H1 (cell line): ENCODE data around the gene TYK2. TPM values are rescaled to one million over a fixed set of nuclear protein-coding genes. Genes with fewer than 3 reads are reported as not detected.

Experiments
- CTCF ChIA-PET: fragments of 300-600 bp; sonication (Branson Sonifier 250); formaldehyde crosslinking; loops from one replicate; lab custom pipeline; 2021; ENCODE audit not compliant: partially characterized antibody; lab: Charles Lee
- POLR2A ChIA-PET: fragments of 300-600 bp; sonication (Branson Sonifier 250); formaldehyde crosslinking; loops from one replicate; lab custom pipeline; 2021; ENCODE audit warnings: inconsistent platforms; ENCODE audit not compliant: partially characterized antibody; lab: Charles Lee
- DNase-seq, 2 experiments: peaks; one replicate each; pipeline versions ENCODE4 v3.0.0 to v3.0.0-alpha.2; 2010 to 2022; ENCODE audit warnings: low spot score in 2 of 2, low read depth in 1 of 2, mixed read lengths in 1 of 2
- FAIRE-seq: peaks from 2 replicates; lab custom pipeline; 2011; peaks lifted over from hg19 to GRCh38; lab: Jason Lieb, UNC
- H2AFZ ChIP-seq: 2 replicates; pipeline ENCODE4 v1.8.1; 2012; ENCODE audit warnings: low read length, inconsistent platforms
- H2AK5ac ChIP-seq: 2 replicates; pipeline ENCODE4 v1.6.1; 2013; ENCODE audit warnings: low read depth, low read length
- H2BK120ac ChIP-seq: replicated peaks from 2 replicates; pipeline ENCODE3; 2013; ENCODE audit warnings: low read depth, low read length, inconsistent platforms
- H2BK12ac ChIP-seq: 2 replicates; pipeline ENCODE4 v1.6.1; 2013; ENCODE audit warnings: low read depth, low read length
- H2BK15ac ChIP-seq: 2 replicates; pipeline ENCODE4 v1.6.1; 2013; ENCODE audit warnings: low read length
- H2BK20ac ChIP-seq: 2 replicates; pipeline ENCODE4 v1.6.1; 2013; ENCODE audit warnings: low read length
- H2BK5ac ChIP-seq: 2 replicates; pipeline ENCODE4 v1.6.1; 2013; ENCODE audit warnings: low read depth, low read length
- H3K14ac ChIP-seq: 2 replicates; pipeline ENCODE4 v1.6.1; 2013; ENCODE audit warnings: inconsistent platforms; ENCODE audit not compliant: insufficient read length
- H3K18ac ChIP-seq: 2 replicates; pipeline ENCODE4 v1.6.1; 2013; ENCODE audit warnings: low read length; ENCODE audit errors: extremely low read depth
- H3K23ac ChIP-seq: 2 replicates; pipeline ENCODE4 v1.6.1; 2013; ENCODE audit warnings: inconsistent platforms; ENCODE audit not compliant: insufficient read length
- H3K23me2 ChIP-seq: 2 replicates; pipeline ENCODE4 v1.6.1; 2013; ENCODE audit warnings: low read depth, low read length
- H3K27ac ChIP-seq: 2 replicates; pipeline ENCODE4 v1.6.1; 2011; ENCODE audit warnings: low read depth, low read length, inconsistent platforms
- H3K27me3 ChIP-seq, 4 experiments: replicated peaks in 1 of 4; 1 replicate in 1 of 4; 2 replicates in 3 of 4; pipeline versions ENCODE4 v1.6.1 to v1.8.1; 2011 to 2013; ENCODE audit warnings: low read length in 3 of 4, mild to moderate bottlenecking in 3 of 4, inconsistent platforms in 2 of 4, mixed read lengths in 2 of 4, moderate library complexity in 1 of 4; ENCODE audit not compliant: control insufficient read depth in 3 of 4, insufficient read depth in 3 of 4; ENCODE audit errors: extremely low read depth in 1 of 4
- H3K36me3 ChIP-seq, 4 experiments: 2 replicates each; pipeline versions ENCODE4 v1.6.1 to v1.8.1; 2011 to 2013; ENCODE audit warnings: mild to moderate bottlenecking in 4 of 4, low read length in 3 of 4, moderate library complexity in 2 of 4, control low read depth in 1 of 4, inconsistent platforms in 1 of 4; ENCODE audit not compliant: insufficient read depth in 4 of 4, control insufficient read depth in 2 of 4
- H3K4ac ChIP-seq: replicated peaks from 2 replicates; pipeline ENCODE3; 2013; ENCODE audit warnings: low read length, low read depth, mixed read lengths, inconsistent platforms; ENCODE audit not compliant: insufficient read length
- H3K4me1 ChIP-seq, 4 experiments: replicated peaks in 1 of 4; 1 replicate in 1 of 4; 2 replicates in 3 of 4; pipeline versions ENCODE4 v1.6.1 to v1.8.1; 2011 to 2013; ENCODE audit warnings: low read length in 3 of 4, inconsistent platforms in 2 of 4, mixed read lengths in 1 of 4; ENCODE audit not compliant: insufficient read depth in 4 of 4, control insufficient read depth in 3 of 4
- H3K4me2 ChIP-seq, 2 experiments: 2 replicates each; pipeline versions ENCODE4 v1.6.1 to v1.8.1; 2011 to 2013; ENCODE audit warnings: low read depth in 2 of 2, low read length in 2 of 2, control low read depth in 1 of 2, inconsistent platforms in 1 of 2, mild to moderate bottlenecking in 1 of 2; ENCODE audit not compliant: insufficient read depth in 1 of 2
- H3K4me3 ChIP-seq, 4 experiments: fragments of 200-600, 300-600 bp in 1 of 4; sonication (generic), shearing (Covaris generic), sonication (Bioruptor Twin) in 1 of 4; 2 replicates each; pipeline versions ENCODE4 v1.5.1 to v1.8.1; 2011 to 2016; ENCODE audit warnings: low read length in 4 of 4, low read depth in 3 of 4, control low read depth in 2 of 4, inconsistent platforms in 2 of 4, mild to moderate bottlenecking in 2 of 4, mixed read lengths in 1 of 4, moderate library complexity in 1 of 4; ENCODE audit not compliant: insufficient read depth in 2 of 4; ENCODE audit errors: extremely low read depth in 1 of 4
- H3K56ac ChIP-seq: replicated peaks from 2 replicates; pipeline ENCODE3; 2013; ENCODE audit warnings: low read depth, mild to moderate bottlenecking, mixed read lengths, low read length, inconsistent platforms; ENCODE audit not compliant: insufficient read length
- H3K79me1 ChIP-seq: 2 replicates; pipeline ENCODE4 v1.6.1; 2013; ENCODE audit warnings: low read depth, low read length, control low read depth
- H3K79me2 ChIP-seq, 2 experiments: 2 replicates each; pipeline versions ENCODE4 v1.6.1 to v1.8.1; 2012 to 2013; ENCODE audit warnings: low read length in 2 of 2, mild to moderate bottlenecking in 2 of 2, inconsistent platforms in 1 of 2; ENCODE audit not compliant: insufficient read depth in 2 of 2, control insufficient read depth in 1 of 2
- H3K9ac ChIP-seq, 4 experiments: replicated peaks in 1 of 4; 1 replicate in 1 of 4; 2 replicates in 3 of 4; pipeline versions ENCODE4 v1.6.1 to v1.8.1; 2011 to 2013; ENCODE audit warnings: low read depth in 3 of 4, low read length in 3 of 4, control low read depth in 2 of 4, mild to moderate bottlenecking in 2 of 4, moderate library complexity in 2 of 4, inconsistent platforms in 1 of 4; ENCODE audit errors: extremely low read depth in 1 of 4
- H3K9me3 ChIP-seq, 2 experiments: 2 replicates each; pipeline versions ENCODE4 v1.6.1 to v1.8.1; 2012 to 2013; ENCODE audit warnings: mild to moderate bottlenecking in 2 of 2, moderate library complexity in 2 of 2, control low read depth in 1 of 2, inconsistent platforms in 1 of 2, low read depth in 1 of 2, low read length in 1 of 2, mixed read lengths in 1 of 2; ENCODE audit not compliant: insufficient read depth in 2 of 2
- H4K20me1 ChIP-seq, 2 experiments: replicated peaks in 1 of 2; 2 replicates each; pipeline versions ENCODE3 to v1.8.1; 2011 to 2013; ENCODE audit warnings: inconsistent platforms in 2 of 2, low read length in 2 of 2, mild to moderate bottlenecking in 1 of 2; ENCODE audit not compliant: insufficient read depth in 2 of 2, control insufficient read depth in 1 of 2
- H4K5ac ChIP-seq: 2 replicates; pipeline ENCODE4 v1.6.1; 2013; ENCODE audit warnings: low read length, low read depth, mixed read lengths, inconsistent platforms; ENCODE audit not compliant: insufficient read length
- H4K8ac ChIP-seq: 2 replicates; pipeline ENCODE4 v1.8.0; 2013; ENCODE audit warnings: mild to moderate bottlenecking, moderate library complexity, low read length, inconsistent platforms; ENCODE audit not compliant: insufficient read depth; ENCODE audit errors: extremely low read depth
- H4K91ac ChIP-seq: replicated peaks from 2 replicates; pipeline ENCODE3; 2013; ENCODE audit warnings: low read length, mixed read lengths, inconsistent platforms; ENCODE audit not compliant: insufficient read length
- BACH1 ChIP-seq: IDR thresholded peaks from 2 replicates; pipeline ENCODE4 v1.6.1; 2012; ENCODE audit warnings: low read length, improper control_type of control experiment
- EGR1 ChIP-seq: IDR thresholded peaks from 2 replicates; pipeline ENCODE4 v1.6.1; 2011; ENCODE audit warnings: low read depth, low read length, borderline replicate concordance
- KDM1A ChIP-seq: fragments of 200-600, 300-600 bp; sonication (generic); IDR thresholded peaks from 2 replicates; pipeline ENCODE4 v1.7.1; 2016; ENCODE audit warnings: mild to moderate bottlenecking, low read length, borderline replicate concordance
- KDM4A ChIP-seq: IDR thresholded peaks from one replicate; pipeline ENCODE4 v1.7.1; 2012; ENCODE audit warnings: low read depth, mild to moderate bottlenecking, moderate library complexity, low read length, inconsistent platforms; ENCODE audit not compliant: severe bottlenecking
- MAX ChIP-seq: IDR thresholded peaks from 2 replicates; pipeline ENCODE4 v1.6.1; 2012; ENCODE audit warnings: inconsistent platforms
- POU5F1 ChIP-seq: IDR thresholded peaks from 2 replicates; pipeline ENCODE4 v1.6.1; 2011; ENCODE audit warnings: low read depth, mild to moderate bottlenecking, low read length, moderate library complexity
- RFX5 ChIP-seq: IDR thresholded peaks from 2 replicates; pipeline ENCODE4 v1.6.1; 2011; ENCODE audit warnings: low read depth, low read length, improper control_type of control experiment, borderline replicate concordance
- RXRA ChIP-seq: IDR thresholded peaks from 2 replicates; pipeline ENCODE4 v1.6.1; 2011; ENCODE audit warnings: low read depth, mild to moderate bottlenecking, low read length, moderate library complexity; ENCODE audit not compliant: insufficient read depth
- TAF7 ChIP-seq: optimal IDR thresholded peaks from 2 replicates; pipeline ENCODE3; 2011; ENCODE audit warnings: low read depth, mild to moderate bottlenecking, inconsistent platforms, low read length, moderate library complexity, borderline replicate concordance
- WGBS, 2 experiments: shearing (Covaris generic) in 1 of 2; methylation state at CpG; one replicate each; pipeline versions ENCODE4 v1.1.6 to v1.1.7; 2013 to 2015; ENCODE audit warnings: low lambda C conversion rate in 2 of 2, mixed read lengths in 2 of 2, inconsistent platforms in 1 of 2, low coverage in 1 of 2, missing lambda C conversion rate in 1 of 2; ENCODE audit not compliant: insufficient replicate concordance in 2 of 2, insufficient coverage in 1 of 2, insufficient read length in 1 of 2; ENCODE audit errors: extremely low coverage in 1 of 2, missing lambda C conversion rate in 1 of 2; 5-methylcytosine and 5-hydroxymethylcytosine counted together
- polyA plus RNA-seq, 7 experiments: library from polyadenylated mRNA; depleted of rRNA in 3 of 7; stranded (reverse) in 5 of 7; unstranded in 2 of 7; fragments of >200 nt in 5 of 7; fragments of 200-250 nt in 2 of 7; gene quantifications; 1 replicate in 5 of 7; 2 replicates in 1 of 7; 4 replicates in 1 of 7; pipeline versions ENCODE4 v1.2.1 to v1.2.3, GENCODE V29; 2011 to 2013; ENCODE audit warnings: missing spikeins in 2 of 7, mixed read lengths in 2 of 7
- total RNA-seq: library from RNA; stranded (reverse); fragmentation: NEBNext Ultra II Directional; extraction: Animal tissue kit (Norgen Biotek cat#: 25700); gene quantifications from 2 replicates; pipeline ENCODE4 v1.2.1, GENCODE V29; 2021
- TF ChIP-seq, protein P1 (sequence below): IDR thresholded peaks from 2 replicates; pipeline ENCODE4 v1.6.1; 2011; ENCODE audit warnings: low read depth, mild to moderate bottlenecking, low read length; ENCODE audit not compliant: insufficient read depth

The TYK2 gene
- total and polyA plus RNA-seq, 2 of the 8 experiments (the other 6 are each of a cell fraction or from before 2014, with no cell fraction given), result 32.1 to 40.8 TPM

GRCh38 chr19:10420444-10421239, 40.3 kb upstream of the TYK2 start, which contains the start of gene PDE4A:
TSS of gene PDE4A (plus strand) at chr19:10420538. CDS start at chr19:10420765, 227 bp downstream.
- POLR2A ChIA-PET, result interaction anchor here (0.6 kb wide), 1 partner anchor 177 kb away, joined by 3 read pairs; no protein-coding TSS in a partner anchor
- peak within 1 kb of the TSS; percentile 57 for H3K4ac ChIP-seq
- H3K9ac ChIP-seq, result peak within 1 kb of the TSS in 1 of 4 experiments; percentile 34; a peak in 1 of 7 replicates
- no peak within 1 kb of the TSS for H2AK5ac ChIP-seq
- peak within 1 kb of the TSS; percentile 38 for H2AFZ ChIP-seq
- CTCF ChIA-PET, result interaction anchor here (0.6 to 6.7 kb wide), 13 partner anchors 9 to 142 kb away, joined by 3 to 67 read pairs (median 4); partner anchors contain the start of gene CDC37
- peaks cover 5 to 36% (median 16%) of the 10 kb centered on the region in 4 experiments for H3K4me1 ChIP-seq
- no peak within 1 kb of the TSS for H3K23ac ChIP-seq
- H2BK15ac ChIP-seq, result peak within 1 kb of the TSS; percentile 96
- no peaks in the 10 kb centered on the region for H3K79me2 ChIP-seq
- H4K5ac ChIP-seq, result peak within 1 kb of the TSS; percentile 0
- peak within 1 kb of the TSS; percentile 97 for H2BK12ac ChIP-seq
- peak in 1 of 2 experiments; percentile 80 for DNase-seq
- peak within 1 kb of the TSS; percentile 78; the same call in 1 of the 2 replicates for H3K18ac ChIP-seq
- H3K56ac ChIP-seq, result no peak within 1 kb of the TSS
- no peak for FAIRE-seq
- H2BK120ac ChIP-seq, result no peak within 1 kb of the TSS
- no peaks in the 10 kb centered on the region for H3K36me3 ChIP-seq
- H3K23me2 ChIP-seq, result peaks cover 18% of the 10 kb centered on the region; the same call in 1 of the 2 replicates
- H4K20me1 ChIP-seq, result peaks cover 0 to 20% of the 10 kb centered on the region in 2 experiments
- no peaks in the 10 kb centered on the region for H3K79me1 ChIP-seq
- no peak within 1 kb of the TSS for H3K27ac ChIP-seq
- H3K27me3 ChIP-seq, result peaks cover 51 to 93% (median 86%) of the 10 kb centered on the region in 4 experiments
- H4K8ac ChIP-seq, result peak within 1 kb of the TSS; percentile 62; the same call in 1 of the 2 replicates
- peak within 1 kb of the TSS; percentile 37 to 60 (median 54) for H3K4me3 ChIP-seq
- H4K91ac ChIP-seq, result peak within 1 kb of the TSS; percentile 98
- no peaks in the 10 kb centered on the region for H3K9me3 ChIP-seq
- peak within 1 kb of the TSS; percentile 79 for H2BK5ac ChIP-seq
- H3K4me2 ChIP-seq, result peak within 1 kb of the TSS; percentile 98
- no peak within 1 kb of the TSS; the same call in 1 of the 2 replicates for H2BK20ac ChIP-seq
- H3K14ac ChIP-seq, result no peak within 1 kb of the TSS
- 2% methylated on average over 70 of the region's 104 CpGs; no CpG with 5 or more reads in 1 of the 2 experiments for WGBS, 2 experiments
- TF ChIP-seq POU5F1 (no peak), EGR1 (peak; percentile 95), RFX5 (no peak), MAX (peak; percentile 38; the same call in 1 of the 2 replicates), KDM1A (peak; percentile 27; the same call in 1 of the 2 replicates), RXRA (no peak), BACH1 (no peak), TAF7 (peak; percentile 20), KDM4A (peak; percentile 6)
- TF ChIP-seq, protein P1, sequence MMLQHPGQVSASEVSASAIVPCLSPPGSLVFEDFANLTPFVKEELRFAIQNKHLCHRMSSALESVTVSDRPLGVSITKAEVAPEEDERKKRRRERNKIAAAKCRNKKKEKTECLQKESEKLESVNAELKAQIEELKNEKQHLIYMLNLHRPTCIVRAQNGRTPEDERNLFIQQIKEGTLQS, result no peak
